ENCODE data around the gene DAB1. TPM values are rescaled to one million over a fixed set of nuclear protein-coding genes. Genes with fewer than 3 reads are reported as not detected.
A peak's percentile ranks its signal among the peaks of the same experiment; 100 is the strongest.

Gene DAB1
- total RNA-seq, 1 donor from 2014 or later: 1.6 TPM

- Histone ChIP-seq H2AFZ (ENCODE audit: low read depth, low read length) (no peak overlapping the region), H3K36me3 (ENCODE audit: insufficient read depth, low read length) (no peaks in the 10 kb centered on the region), H3K4me3 (ENCODE audit: insufficient read depth, low read depth, low read length) (no peak overlapping the region), H3K9me3 (ENCODE audit: insufficient read depth, low read depth, low read length) (no peaks in the 10 kb centered on the region), H3K79me2 (ENCODE audit: insufficient read depth, low read length) (no peaks in the 10 kb centered on the region), H4K20me1 (ENCODE audit: insufficient read depth, low read length) (no peaks in the 10 kb centered on the region), H3K27me3 (ENCODE audit: insufficient read depth, low read length) (no peaks in the 10 kb centered on the region), H3K27ac (ENCODE audit: low read depth, low read length) (no peak overlapping the region), H3K4me2 (ENCODE audit: low read length) (no peak overlapping the region), H3K9ac (ENCODE audit: low read length) (no peak overlapping the region), H3K4me1 (ENCODE audit: insufficient read depth, low read length) (peaks cover 12% of the 10 kb centered on the region)
- peaks cover 13% of the 10 kb centered on the region for H3K4me1 Mint-ChIP-seq (ENCODE audit: low read depth, unreplicated experiment)
- no peaks in the 10 kb centered on the region for H3K27me3 Mint-ChIP-seq (ENCODE audit: low read depth, unreplicated experiment)
- no peak for FAIRE-seq
- TF ChIP-seq CTCF (IDR thresholded peaks at IDR 0.05; ENCODE audit: insufficient read depth, low read depth, low read length) (no peak), EZH2 (IDR thresholded peaks at IDR 0.05; ENCODE audit: insufficient read depth, low read length) (no peak)
- no peaks in the 10 kb centered on the region for H3K9me3 Mint-ChIP-seq (ENCODE audit: unreplicated experiment)
- no peak overlapping the region for H3K27ac Mint-ChIP-seq (ENCODE audit: unreplicated experiment)
- no peak overlapping the region for H3K4me3 Mint-ChIP-seq (ENCODE audit: unreplicated experiment)
- peaks cover 1% of the 10 kb centered on the region for H3K36me3 Mint-ChIP-seq (ENCODE audit: low read depth, unreplicated experiment)
- no peak for DNase-seq (ENCODE audit: low read depth)
Measured at GRCh38 chr1:57129865-57130264, 294.0 kb downstream of the DAB1 start.

GRCh38 chr1:57127976-57128375, 295.9 kb downstream of the DAB1 start:
- no peak for FAIRE-seq
- Histone ChIP-seq H3K27me3 (ENCODE audit: insufficient read depth, low read length) (no peaks in the 10 kb centered on the region), H3K9ac (ENCODE audit: low read length) (no peak overlapping the region), H3K4me1 (ENCODE audit: insufficient read depth, low read length) (peaks cover 10% of the 10 kb centered on the region), H3K4me2 (ENCODE audit: low read length) (no peak overlapping the region), H2AFZ (ENCODE audit: low read depth, low read length) (no peak overlapping the region), H3K4me3 (ENCODE audit: insufficient read depth, low read depth, low read length) (no peak overlapping the region), H4K20me1 (ENCODE audit: insufficient read depth, low read length) (no peaks in the 10 kb centered on the region), H3K79me2 (ENCODE audit: insufficient read depth, low read length) (no peaks in the 10 kb centered on the region), H3K36me3 (ENCODE audit: insufficient read depth, low read length) (no peaks in the 10 kb centered on the region), H3K27ac (ENCODE audit: low read depth, low read length) (no peak overlapping the region), H3K9me3 (ENCODE audit: insufficient read depth, low read depth, low read length) (no peaks in the 10 kb centered on the region)
- no peaks in the 10 kb centered on the region for H3K27me3 Mint-ChIP-seq (ENCODE audit: low read depth, unreplicated experiment)
- no peak for TF ChIP-seq EZH2 (IDR thresholded peaks at IDR 0.05; ENCODE audit: insufficient read depth, low read length)
- TF ChIP-seq CTCF (IDR thresholded peaks at IDR 0.05; ENCODE audit: insufficient read depth, low read depth, low read length): no peak
- H3K27ac Mint-ChIP-seq (ENCODE audit: unreplicated experiment): no peak overlapping the region
- peaks cover 1% of the 10 kb centered on the region for H3K36me3 Mint-ChIP-seq (ENCODE audit: low read depth, unreplicated experiment)
- H3K4me1 Mint-ChIP-seq (ENCODE audit: low read depth, unreplicated experiment): peaks cover 14% of the 10 kb centered on the region
- H3K9me3 Mint-ChIP-seq (ENCODE audit: unreplicated experiment): no peaks in the 10 kb centered on the region
- no peak overlapping the region for H3K4me3 Mint-ChIP-seq (ENCODE audit: unreplicated experiment)
- DNase-seq (ENCODE audit: low read depth): no peak

- Histone ChIP-seq H3K9me3 (ENCODE audit: insufficient read depth, low read depth, low read length) (no peaks in the 10 kb centered on the region), H2AFZ (ENCODE audit: low read depth, low read length) (no peak overlapping the region), H3K4me2 (ENCODE audit: low read length) (peak overlapping the region; percentile 34), H3K27me3 (ENCODE audit: insufficient read depth, low read length) (no peaks in the 10 kb centered on the region), H3K36me3 (ENCODE audit: insufficient read depth, low read length) (no peaks in the 10 kb centered on the region), H3K27ac (ENCODE audit: low read depth, low read length) (no peak overlapping the region), H3K9ac (ENCODE audit: low read length) (no peak overlapping the region), H4K20me1 (ENCODE audit: insufficient read depth, low read length) (no peaks in the 10 kb centered on the region), H3K4me1 (ENCODE audit: insufficient read depth, low read length) (peaks cover 4% of the 10 kb centered on the region), H3K4me3 (ENCODE audit: insufficient read depth, low read depth, low read length) (no peak overlapping the region), H3K79me2 (ENCODE audit: insufficient read depth, low read length) (no peaks in the 10 kb centered on the region)
- H3K36me3 Mint-ChIP-seq (ENCODE audit: low read depth, unreplicated experiment): peaks cover 1% of the 10 kb centered on the region
- H3K4me3 Mint-ChIP-seq (ENCODE audit: unreplicated experiment): no peak overlapping the region
- DNase-seq (ENCODE audit: low read depth): peak; percentile 56
- peak; percentile 58 for FAIRE-seq
- no peak for TF ChIP-seq CTCF (IDR thresholded peaks at IDR 0.05; ENCODE audit: insufficient read depth, low read depth, low read length)
- TF ChIP-seq EZH2 (IDR thresholded peaks at IDR 0.05; ENCODE audit: insufficient read depth, low read length): no peak
- H3K27me3 Mint-ChIP-seq (ENCODE audit: low read depth, unreplicated experiment): peaks cover 5% of the 10 kb centered on the region
- peak overlapping the region; percentile 38 for H3K27ac Mint-ChIP-seq (ENCODE audit: unreplicated experiment)
- peaks cover 9% of the 10 kb centered on the region for H3K4me1 Mint-ChIP-seq (ENCODE audit: low read depth, unreplicated experiment)
- no peaks in the 10 kb centered on the region for H3K9me3 Mint-ChIP-seq (ENCODE audit: unreplicated experiment)
Measured at GRCh38 chr1:57124768-57125446, 299.0 kb downstream of the DAB1 start.

Measured in astrocyte (in vitro differentiated cells and primary cell).